ENCODE data around the gene OBI1. TPM values are rescaled to one million over a fixed set of nuclear protein-coding genes. Genes with fewer than 3 reads are reported as not detected.

The OBI1 gene
- total and polyA plus RNA-seq, 9 of the 15 experiments (the other 6 are each of a cell fraction or from before 2014, with no cell fraction given), result 8.7 to 18.4 (median 14.2) TPM

GRCh38 chr13:78593129-78593528 lies 65.8 kb downstream of the OBI1 start:
- no peak overlapping the region for H3K4me3 ChIP-seq
- no peak overlapping the region for H3K27ac ChIP-seq (ENCODE audit: extremely low read depth, low read depth, low read length)
- no peak for TF ChIP-seq ZNF282 (CRISPR knock-in tag; IDR thresholded peaks at IDR 0.05)
- no peak for TF ChIP-seq ZNF175 (CRISPR knock-in tag; IDR thresholded peaks at IDR 0.05; ENCODE audit: low read depth)
- TF ChIP-seq SOX6 (IDR thresholded peaks at IDR 0.05), result no peak
- no peak for TF ChIP-seq ZNF121 (CRISPR knock-in tag; conservative IDR thresholded peaks at IDR 0.05)
- TF ChIP-seq CTCFL (IDR thresholded peaks at IDR 0.05; ENCODE audit: borderline replicate concordance, insufficient read depth, low read depth, low read length, poor library complexity, severe bottlenecking), result no peak
- TF ChIP-seq TBL1XR1 (IDR thresholded peaks at IDR 0.05; ENCODE audit: low read length in 2 of 2), result no peak
- no peak for TF ChIP-seq GABPB1 (CRISPR knock-in tag; IDR thresholded peaks at IDR 0.05)
- no peak for TF ChIP-seq ZSCAN29 (IDR thresholded peaks at IDR 0.05)
- TF ChIP-seq RBM22 (IDR thresholded peaks at IDR 0.05; ENCODE audit: low read depth, low read length, poor library complexity, severe bottlenecking), result no peak
- no peak for TF ChIP-seq MCM5 (IDR thresholded peaks at IDR 0.05; ENCODE audit: low read depth)
- no peak for TF ChIP-seq MAFG (tag; conservative IDR thresholded peaks at IDR 0.05)
- TF ChIP-seq SMAD1 (IDR thresholded peaks at IDR 0.05; ENCODE audit: low read depth, low read length, partially characterized antibody), result no peak
- no peak for TF ChIP-seq CREBBP (IDR thresholded peaks at IDR 0.05; ENCODE audit: low read depth, low read length)
- TF ChIP-seq PHB2 (IDR thresholded peaks at IDR 0.05; ENCODE audit: low read depth), result no peak
- TF ChIP-seq EZH2 (IDR thresholded peaks at IDR 0.05; ENCODE audit: borderline replicate concordance, low read depth, low read length), result no peak
- no peak for TF ChIP-seq ILF3 (IDR thresholded peaks at IDR 0.05; ENCODE audit: borderline replicate concordance)
- TF ChIP-seq RAD51 (IDR thresholded peaks at IDR 0.05; ENCODE audit: borderline replicate concordance, low read depth), result no peak
- no peak for TF ChIP-seq RBM25 (IDR thresholded peaks at IDR 0.05; ENCODE audit: low read depth, low read length, severe bottlenecking)
- TF ChIP-seq CHD2 (IDR thresholded peaks at IDR 0.05; ENCODE audit: low read depth, low read length), result no peak
- TF ChIP-seq NFIC (IDR thresholded peaks at IDR 0.05), result no peak
- 13% methylated on average over 6 of the region's 13 CpGs for whole genome bisulfite sequencing (ENCODE audit: insufficient coverage, low coverage, missing lambda C conversion rate)
- in situ Hi-C loops (cut with MboI), result no loop called here
- H3K79me2 ChIP-seq (ENCODE audit: control insufficient read depth, insufficient read depth, low read length), result no peaks in the 10 kb centered on the region
- BruUV-seq (replicated peaks), result no TSS peak
- POLR2A ChIA-PET, result no interaction called here
- no peak overlapping the region for H3K9ac ChIP-seq (ENCODE audit: insufficient read depth in 1 of 2, low read depth in 2 of 2, low read length in 2 of 2)
- peaks cover 0 to 7% of the 10 kb centered on the region in 2 experiments; a peak in 2 of 5 replicates for H3K27me3 ChIP-seq (ENCODE audit: control insufficient read depth in 2 of 2, insufficient read depth in 2 of 2, low read length in 2 of 2)
- H3K4me2 ChIP-seq (ENCODE audit: insufficient read depth, low read length), result no peak overlapping the region
- no peaks in the 10 kb centered on the region for H3K9me1 ChIP-seq (ENCODE audit: control insufficient read depth, insufficient read depth, low read length)
- H2AFZ ChIP-seq (ENCODE audit: low read depth, low read length), result no peak overlapping the region
- no peaks in the 10 kb centered on the region for H4K20me1 ChIP-seq (replicated peaks; ENCODE audit: control insufficient read depth, insufficient read depth, low read length)
- H3K36me3 ChIP-seq (ENCODE audit: control insufficient read depth, insufficient read depth, low read length), result no peaks in the 10 kb centered on the region
- H3K4me1 ChIP-seq (replicated peaks in 1 of 2; ENCODE audit: control insufficient read depth in 2 of 2, insufficient read depth in 2 of 2, low read length in 2 of 2), result no peaks in the 10 kb centered on the region
- H3K9me3 ChIP-seq (replicated peaks; ENCODE audit: control insufficient read depth, insufficient read depth, low read depth, low read length), result no peaks in the 10 kb centered on the region
- intact Hi-C loops (cut with micrococcal nuclease), result no loop called here
- no peak for DNase-seq (ENCODE audit: extremely low read depth in 1 of 4, low spot score in 3 of 4)
- CTCF ChIA-PET (ENCODE audit: low intra/inter-chr PET ratio), result no interaction called here
- ATAC-seq, result no peak
- no peak for FAIRE-seq

Data from K562 (cell line).